Fibroblast of skin of back (primary cell): ENCODE measurements around the gene NBPF11.
"Not testable (repeated sequence)": the region's sequence is repeated elsewhere in the genome, so short reads cannot be mapped to it uniquely, and the experiment has no call there.

Experiments
- DNase-seq: peaks from one replicate; pipeline ENCODE4 v3.0.0-alpha.2; 2013

Gene NBPF11

DNA sequence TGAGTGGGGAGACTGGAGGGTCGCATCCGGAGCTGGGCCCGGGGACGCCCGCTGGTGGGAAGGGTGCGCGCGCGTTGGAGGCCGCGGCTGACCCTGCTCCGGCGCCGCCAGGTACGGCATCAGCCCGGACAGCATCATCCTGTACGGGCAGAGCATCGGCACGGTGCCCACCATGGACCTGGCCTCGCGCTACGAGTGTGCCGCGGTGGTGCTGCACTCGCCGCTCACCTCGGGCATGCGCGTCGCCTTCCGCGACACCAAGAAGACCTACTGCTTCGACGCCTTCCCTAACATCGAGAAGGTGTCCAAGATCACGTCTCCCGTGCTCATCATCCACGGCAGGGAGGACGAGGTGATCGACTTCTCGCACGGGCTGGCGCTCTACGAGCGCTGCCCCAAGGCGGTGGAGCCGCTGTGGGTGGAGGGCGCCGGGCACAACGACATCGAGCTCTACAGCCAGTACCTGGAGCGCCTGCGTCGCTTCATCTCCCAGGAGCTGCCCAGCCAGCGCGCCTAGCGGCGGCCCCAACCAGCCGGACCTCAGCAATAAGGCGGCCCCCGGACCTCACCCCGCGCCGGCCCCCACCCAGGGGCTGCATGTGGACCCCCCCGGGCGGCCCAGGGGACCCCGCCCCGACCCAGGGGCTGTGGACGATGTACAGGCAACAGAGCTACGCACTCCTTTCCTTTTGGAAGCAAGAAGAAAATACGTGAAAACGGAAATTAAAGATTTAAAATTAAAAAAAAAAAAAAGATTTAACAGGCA is 2.8 kb downstream of the NBPF11 start:
- not testable (repeated sequence) for DNase-seq

DNA sequence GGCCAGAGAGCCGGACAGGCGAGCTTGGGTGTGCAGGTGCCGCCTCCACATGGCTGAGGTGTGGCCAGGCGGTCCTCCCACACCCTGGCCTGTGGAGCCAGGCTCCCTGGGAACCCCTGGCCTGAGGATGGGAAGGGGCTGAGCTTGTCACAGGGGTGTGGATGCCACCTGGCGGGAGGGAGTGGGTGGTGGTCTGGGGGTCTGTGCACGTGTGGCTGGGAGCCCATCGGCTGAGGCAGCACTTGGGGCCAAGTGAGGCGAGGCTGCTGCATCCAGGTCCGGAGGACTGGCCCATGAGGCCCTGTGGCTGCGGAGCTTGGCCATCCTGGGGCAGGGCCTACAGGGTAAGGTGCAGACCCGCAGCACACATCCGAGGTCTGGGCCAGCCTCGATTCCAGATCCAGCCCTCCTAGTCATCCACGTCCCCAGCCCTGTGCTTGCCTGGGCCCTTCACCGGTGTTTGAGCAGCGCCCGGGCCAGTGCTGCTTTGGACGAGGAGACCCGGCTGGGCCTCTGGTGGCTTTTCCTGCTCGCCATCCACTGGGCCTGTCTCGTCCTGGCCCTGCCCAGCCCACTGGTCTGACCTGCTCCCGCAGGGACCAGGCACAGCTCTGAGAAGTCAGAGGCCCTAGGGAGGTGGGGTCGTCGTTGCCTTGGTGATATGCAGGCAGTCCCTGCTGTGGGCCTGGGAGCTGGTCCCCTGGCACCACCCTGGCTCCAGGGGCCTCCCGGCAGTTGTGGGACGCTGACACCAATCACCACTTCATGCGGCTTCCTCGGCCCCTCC is 4.8 kb downstream of the NBPF11 start:
- DNase-seq: not testable (repeated sequence)

DNA sequence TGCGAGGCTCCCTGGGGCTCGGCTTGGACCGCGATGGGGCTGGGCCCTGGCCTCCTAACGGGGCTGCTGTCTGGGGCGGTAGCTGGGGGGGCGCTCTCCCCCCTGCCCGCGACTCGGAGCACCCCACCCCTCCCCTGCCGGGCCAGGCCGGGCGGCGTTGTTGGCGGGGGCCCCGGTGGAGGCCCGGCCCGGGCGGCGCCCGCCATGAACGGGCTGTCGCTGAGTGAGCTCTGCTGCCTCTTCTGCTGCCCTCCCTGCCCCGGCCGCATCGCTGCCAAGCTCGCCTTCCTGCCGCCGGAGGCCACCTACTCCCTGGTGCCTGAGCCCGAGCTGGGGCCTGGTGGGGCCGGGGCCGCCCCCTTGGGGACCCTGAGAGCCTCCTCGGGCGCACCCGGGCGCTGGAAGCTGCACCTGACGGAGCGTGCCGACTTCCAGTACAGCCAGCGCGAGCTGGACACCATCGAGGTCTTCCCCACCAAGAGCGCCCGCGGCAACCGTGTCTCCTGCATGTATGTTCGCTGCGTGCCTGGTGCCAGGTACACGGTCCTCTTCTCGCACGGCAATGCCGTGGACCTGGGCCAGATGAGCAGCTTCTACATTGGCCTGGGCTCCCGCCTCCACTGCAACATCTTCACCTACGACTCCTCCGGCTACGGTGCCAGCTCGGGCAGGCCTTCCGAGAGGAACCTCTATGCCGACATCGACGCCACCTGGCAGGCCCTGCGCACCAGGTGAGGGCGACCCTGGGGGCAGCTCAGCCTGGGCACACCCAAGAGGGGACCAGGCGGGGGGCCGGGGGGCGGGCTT is 5.7 kb downstream of the NBPF11 start:
- not testable (repeated sequence) for DNase-seq

DNA sequence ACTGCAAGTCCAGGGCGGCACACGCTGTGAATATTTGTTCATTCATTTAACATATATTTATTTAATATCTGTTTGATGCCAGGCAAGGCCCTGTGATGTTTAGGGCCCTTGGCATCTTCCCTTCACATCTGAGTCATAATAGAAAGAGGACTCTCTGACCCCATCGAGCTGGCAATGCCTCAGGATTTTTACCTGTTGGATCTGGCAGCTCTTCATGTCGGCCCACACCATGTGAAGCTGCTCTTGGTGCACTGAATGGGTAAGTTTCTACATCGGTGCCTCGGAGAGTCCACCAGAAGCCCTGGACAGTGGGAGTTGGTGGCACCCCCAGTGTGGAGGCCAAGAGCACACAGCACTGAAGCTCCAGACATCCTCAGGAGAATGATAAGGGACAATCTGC is 8.9 kb downstream of the NBPF11 start:
- not testable (repeated sequence) for DNase-seq

DNA sequence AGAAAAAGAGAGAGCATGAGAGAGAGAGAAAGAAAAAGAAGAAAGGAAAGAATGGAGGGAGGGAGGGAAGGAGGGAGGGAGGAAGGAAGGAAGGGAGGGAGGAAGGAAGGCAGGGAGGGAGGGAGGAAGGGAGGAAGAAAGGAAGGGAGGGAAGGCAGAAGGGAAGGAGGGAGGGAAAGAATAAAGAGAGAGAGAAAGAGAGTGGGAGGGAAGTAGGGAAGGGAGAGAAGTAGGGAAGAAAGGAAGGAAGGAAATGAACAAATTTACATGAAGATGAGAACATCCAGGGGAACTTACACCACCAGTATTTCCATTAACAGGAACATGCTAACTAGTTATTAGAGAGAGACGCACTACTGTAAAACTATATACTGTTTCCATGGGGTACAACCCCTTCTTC is 10.1 kb downstream of the NBPF11 start:
- not testable (repeated sequence) for DNase-seq

DNA sequence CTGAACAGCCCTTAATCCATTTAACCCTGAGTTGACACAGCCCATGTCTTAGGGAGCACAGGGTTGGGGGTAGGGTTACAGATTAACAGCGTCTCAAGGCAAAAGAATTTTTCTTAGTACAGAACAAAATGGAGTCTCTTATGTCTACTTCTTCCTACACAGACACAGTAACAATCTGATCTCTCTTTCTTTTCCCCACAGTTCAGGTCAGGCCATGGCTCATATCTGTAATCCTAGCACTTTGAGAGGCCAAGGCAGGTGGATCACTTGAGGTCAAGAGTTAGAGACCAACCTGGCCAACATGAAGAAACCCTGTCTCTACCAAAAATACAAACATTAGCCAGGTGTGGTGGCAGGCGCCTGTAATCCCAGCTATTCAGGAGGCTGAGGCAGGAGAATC is 13.5 kb downstream of the NBPF11 start:
- not testable (repeated sequence) for DNase-seq

DNA sequence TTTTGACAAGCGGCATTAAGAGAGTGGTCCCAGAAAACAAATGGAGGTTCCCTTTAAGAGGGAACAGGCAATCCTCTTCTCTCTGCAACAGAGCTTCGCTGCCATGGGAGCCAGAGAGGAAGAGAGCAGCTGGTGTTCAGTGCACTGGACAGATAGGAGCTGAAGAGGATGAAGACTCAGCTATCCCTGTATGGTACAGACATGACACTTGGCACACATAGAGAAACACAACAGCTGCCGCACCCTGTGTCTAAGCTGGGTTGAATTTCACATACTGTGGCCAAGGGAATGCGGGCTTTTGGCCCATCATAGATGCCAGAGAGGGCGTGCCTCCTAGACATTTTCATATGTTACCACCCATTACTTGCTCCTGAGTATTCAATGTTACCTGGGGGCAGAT is 29.7 kb downstream of the NBPF11 start:
- not testable (repeated sequence) for DNase-seq

DNA sequence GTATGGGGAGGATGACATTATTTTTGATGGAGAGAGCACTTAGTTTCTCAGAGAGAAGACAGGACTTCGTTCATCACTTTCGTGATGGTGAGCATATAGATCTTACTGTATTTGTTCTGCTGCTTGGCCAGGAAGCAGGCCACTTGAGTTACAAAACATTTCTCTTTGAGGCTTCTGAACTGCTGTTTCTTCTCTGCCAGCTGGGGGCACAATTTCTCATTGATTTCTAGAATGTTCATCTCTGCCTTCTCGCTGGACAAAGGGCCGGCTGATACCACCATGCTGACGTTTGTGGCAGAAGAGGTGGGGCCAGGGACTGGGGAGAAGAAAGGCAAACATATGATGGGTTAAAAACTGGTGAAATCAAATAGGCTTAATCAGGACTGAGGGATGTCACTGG is 31.7 kb downstream of the NBPF11 start:
- DNase-seq: peak; percentile 19

DNA sequence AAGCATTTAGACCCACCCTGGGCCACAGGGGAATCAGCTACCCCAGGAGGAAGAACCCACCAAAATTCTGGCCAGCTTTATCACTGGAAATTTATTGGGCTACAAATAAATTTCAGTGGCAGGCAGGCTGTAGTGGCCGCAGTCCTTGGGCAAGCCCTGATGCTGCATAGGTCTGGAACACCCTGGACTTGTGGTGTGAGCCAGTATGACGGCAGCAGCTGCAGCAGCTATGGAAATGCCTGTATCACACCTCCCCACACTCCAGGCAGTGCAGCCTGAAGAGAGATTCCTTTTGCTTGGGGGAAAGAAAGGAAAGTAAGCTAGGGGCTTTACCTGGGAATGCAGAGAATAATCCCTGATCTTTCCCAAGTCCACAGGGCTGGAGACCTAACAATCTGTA is 56.3 kb downstream of the NBPF11 start:
- DNase-seq: not testable (repeated sequence)

DNA sequence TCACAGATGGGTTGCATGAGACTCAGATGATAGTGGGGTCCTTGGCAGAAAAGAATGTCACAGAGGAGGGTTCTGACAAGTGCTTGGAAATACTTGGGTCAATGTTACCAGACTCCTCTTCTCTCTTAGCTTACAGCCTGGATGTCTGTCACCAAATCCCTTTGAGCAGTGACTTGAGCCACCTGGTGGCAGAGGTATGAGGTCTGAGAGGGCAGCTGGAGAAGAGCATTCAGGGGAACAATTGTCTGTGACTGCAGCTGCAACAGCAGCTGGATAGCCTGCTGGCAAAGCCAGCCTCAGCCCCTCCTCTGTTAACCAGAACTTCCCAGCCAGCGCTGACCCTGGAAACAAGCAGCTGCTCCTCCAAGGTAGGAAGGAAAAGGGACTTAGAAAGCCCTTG is 65.9 kb downstream of the NBPF11 start:
- not testable (repeated sequence) for DNase-seq

DNA sequence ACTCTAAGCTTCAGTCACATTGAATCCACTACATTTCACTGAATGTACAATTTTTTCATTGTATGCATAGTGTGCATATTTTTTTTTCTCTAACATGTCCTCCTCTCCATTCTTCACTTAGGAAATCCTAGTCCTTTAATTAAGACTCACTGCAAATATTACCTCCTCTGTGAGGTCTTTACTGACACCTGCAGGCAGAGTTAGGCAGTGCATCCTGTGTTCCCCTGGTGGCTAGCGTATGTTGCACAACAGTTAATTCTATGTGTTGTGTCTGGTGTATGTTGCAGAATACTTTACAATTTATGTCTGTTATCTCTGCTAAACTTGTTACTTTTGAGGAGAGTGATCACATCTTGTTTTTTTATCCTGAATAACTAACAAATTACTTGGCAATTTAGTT is 70.9 kb downstream of the NBPF11 start:
- not testable (repeated sequence) for DNase-seq

DNA sequence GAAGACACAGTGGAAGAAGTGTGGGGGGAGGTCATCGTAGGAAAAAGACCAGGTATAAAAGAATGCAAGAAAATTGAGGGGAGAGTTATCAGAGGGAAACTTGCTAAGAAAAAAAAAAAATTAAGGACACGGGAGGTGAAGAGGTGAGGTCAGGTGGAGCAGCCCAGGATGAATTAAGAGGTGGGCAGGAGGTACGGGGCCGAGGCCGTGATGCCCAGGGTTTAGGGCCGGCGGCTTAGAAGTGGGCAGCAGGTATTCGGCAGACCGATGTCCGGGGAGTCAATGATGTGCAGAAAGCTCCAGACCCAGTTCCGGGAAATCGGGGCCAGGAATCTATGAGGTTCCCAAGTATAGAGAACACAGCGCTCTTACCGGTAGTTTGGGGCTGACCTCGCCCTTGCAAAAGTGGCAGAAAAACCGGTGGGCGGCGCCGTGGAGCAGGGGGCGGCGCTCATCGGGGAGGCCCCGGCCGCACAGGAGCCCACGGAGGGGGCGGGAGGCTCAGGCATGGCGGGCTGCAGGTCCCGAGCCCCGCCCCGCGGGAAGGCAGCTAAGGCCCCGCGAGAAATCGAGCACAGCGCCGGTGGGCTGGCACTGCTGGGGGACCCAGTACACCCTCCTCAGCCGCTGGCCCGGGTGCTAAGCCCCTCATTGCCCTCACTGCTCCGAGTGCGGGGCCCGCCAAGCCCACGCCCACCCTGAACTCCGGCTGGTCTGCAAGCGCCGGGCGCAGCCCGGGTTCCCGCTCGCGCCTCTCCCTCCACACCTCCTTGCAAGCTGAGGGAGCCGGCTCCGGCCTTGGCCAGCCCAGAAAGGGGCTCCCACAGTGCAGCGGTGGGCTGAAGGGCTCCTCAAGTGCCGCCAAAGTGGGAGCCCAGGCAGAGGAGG is 73.2 kb downstream of the NBPF11 start:
- not testable (repeated sequence) for DNase-seq

DNA sequence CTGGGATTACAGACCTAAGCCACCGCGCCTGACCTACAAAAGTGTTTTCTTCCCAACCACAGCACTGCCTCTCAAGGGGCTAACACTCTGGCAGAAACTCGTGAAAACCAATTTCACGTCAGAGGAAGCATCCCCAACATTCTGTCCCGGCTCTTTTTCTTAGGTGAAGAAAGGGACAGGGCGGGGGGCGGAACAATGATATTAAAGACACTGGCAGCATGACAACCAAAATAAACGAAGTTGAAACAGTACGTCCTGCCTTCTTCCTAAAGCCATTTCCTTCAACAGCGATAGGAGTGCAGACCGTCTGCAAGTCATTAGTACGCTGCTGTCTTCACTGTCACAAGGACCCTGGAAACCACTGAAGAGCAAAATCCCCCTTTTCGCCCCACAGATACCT is 74.0 kb downstream of the NBPF11 start:
- not testable (repeated sequence) for DNase-seq

DNA sequence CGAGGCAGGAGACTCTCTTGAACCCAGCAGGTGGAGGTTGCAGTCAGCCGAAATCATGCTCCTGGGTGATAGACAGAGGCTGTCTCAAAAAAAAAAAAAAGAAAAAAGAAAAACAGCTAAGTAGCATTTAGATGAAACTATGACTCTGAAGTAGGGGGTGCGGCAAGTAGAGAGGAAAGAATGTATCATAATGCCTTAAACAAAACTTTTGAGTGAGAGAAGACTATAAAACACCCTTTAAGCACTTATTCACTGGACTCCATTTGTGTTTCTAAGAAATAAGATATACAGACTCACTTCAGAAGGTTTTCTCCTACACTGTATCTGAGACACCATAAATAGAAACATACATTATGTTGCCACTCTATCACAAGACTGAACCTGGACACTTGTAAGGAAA is 74.6 kb downstream of the NBPF11 start:
- DNase-seq: not testable (repeated sequence)

DNA sequence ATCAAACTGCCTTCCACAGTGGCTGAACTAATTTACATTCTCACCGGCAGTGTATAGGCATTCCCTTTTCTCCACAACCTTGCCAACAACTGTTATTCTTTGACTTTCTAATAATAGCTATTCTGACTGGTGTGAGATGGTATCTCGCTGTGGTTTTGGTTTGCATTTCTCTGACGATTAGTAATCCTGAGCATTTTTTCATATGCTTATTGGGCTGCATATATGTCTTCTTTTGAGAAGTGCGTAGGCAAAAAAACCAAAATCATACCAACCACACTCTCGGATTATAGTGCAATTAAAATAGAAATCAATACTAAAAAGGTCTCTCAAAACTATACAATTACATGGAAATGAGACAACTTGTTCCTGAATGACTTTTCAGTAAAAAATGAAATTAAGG is 78.7 kb downstream of the NBPF11 start:
- DNase-seq: not testable (repeated sequence)

DNA sequence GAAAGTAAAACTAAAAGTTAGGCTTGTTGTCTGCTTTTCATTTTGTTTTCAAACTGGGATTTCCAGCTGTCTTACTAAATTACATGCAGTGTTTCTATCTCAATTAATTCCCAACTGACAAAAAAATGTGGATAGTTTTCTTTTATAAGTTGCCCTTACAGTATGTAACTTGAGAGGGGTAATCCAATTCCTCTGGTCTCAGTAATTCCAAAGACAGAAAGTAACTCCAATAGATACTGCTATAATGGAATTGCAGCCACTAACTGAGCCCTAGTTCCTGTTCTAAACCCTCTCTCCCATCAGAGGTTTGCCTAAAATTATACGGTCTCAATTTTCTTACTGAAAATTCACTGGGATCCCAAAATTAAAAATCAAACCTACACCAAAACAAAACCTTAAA is 83.5 kb downstream of the NBPF11 start:
- not testable (repeated sequence) for DNase-seq

DNA sequence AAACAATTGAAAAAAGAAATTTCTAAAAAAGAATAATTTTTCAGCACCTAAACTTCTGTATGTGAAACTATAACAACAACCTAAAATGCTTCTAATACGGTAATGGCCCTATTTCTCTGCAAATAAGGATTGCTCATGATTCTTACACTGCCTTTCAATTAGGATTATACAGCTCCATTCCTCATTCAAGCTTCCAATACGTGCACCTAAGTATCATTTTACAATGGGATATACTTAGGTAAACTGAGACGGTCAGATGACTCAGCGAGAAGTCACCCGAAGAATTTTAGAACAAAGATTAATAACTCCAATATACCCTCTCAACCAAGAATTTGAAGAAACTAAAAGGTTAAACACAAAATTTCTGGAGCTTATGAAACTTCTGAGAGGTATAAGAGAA is 83.9 kb downstream of the NBPF11 start:
- DNase-seq: not testable (repeated sequence)

DNA sequence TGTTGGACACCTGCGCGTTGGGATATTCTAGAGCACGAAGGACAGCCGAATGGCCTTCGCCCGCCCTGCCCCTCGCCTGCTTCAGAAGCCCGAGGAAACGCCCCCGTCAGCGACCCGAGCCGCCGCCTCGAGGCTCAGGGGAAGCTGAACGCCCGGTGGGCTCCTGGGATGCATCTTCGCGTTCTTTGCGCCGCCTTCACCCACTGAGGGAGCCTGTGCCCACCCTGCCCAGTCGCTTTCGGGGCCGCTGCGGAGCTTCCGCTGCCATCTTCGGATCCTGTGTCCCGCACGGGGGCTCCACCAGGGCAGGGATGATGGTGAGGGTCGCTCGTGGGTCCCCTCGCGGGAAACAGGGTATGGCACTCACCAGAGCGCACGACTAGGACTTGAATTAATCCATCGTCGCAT is 91.8 kb downstream of the NBPF11 start:
- DNase-seq: not testable (repeated sequence)

DNA sequence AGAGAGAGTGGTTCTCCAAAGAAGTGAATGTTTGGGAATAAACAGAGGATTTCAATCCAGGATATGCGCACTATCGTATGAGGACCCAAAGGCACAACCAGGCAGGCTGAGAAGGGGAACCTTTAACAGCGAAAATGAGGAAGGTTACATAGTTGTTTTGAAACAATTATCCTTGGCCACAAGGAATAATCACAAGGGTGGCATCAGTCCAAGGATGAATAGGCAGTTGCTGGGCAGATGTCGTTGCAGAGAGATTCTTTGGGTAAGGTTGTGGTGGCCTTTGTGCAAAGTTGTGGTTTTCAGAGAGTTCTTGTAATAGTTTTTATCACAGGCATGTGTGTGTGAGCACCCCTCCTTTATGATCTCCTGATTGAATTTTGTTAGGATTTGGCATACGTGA is 94.7 kb downstream of the NBPF11 start:
- DNase-seq: peak; percentile 40
